ELR (cell line): ENCODE measurements around the gene C11orf86.
"Not testable (repeated sequence)": the region's sequence is repeated elsewhere in the genome, so short reads cannot be mapped to it uniquely, and the experiment has no call there.

ENCODE experiments used
- DNase-seq: peaks from one replicate; pipeline ENCODE4 v3.0.0-alpha.2; 2015; ENCODE audit warnings: low read depth

The C11orf86 gene, protein sequence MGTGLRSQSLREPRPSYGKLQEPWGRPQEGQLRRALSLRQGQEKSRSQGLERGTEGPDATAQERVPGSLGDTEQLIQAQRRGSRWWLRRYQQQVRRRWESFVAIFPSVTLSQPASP

DNA sequence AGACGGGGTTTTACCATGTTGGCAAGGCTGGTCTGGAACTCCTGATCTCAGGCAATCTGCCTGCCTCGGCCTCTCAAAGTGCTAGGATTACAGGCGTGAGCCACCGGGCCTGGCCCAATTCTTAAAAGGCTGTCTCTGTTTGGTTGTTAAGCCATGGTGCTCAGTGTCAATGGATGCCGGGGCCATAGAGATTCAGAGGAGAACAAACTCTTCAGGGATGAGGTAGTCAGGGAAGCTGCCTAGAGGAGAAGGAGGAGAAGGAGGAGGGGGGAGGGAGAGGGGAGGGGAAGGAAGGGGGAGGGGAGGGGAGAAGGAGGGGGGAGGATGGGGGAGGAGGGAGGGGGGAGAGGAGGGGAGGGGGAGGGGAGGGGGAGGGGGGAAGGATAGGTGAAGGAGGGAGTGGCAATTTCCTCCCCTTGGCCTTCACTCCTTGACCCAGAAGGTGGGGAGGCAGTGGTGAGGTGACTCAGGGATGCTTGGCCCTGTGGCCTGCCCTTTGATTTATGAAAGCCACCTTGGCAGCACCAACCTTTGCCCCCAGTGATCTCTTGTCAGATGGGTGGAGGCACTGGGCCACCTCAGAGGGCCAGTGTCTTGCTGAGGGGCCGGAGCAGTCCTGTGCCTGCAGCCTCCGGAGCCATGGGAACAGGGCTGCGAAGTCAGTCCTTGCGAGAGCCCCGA lies at the start of gene C11orf86:
Gene C11orf86, plus strand, starts transcription at position 581 of the 681 bp plus-strand sequence. Its CDS starts 59 bp downstream, at position 640.
- DNase-seq = no peak

DNA sequence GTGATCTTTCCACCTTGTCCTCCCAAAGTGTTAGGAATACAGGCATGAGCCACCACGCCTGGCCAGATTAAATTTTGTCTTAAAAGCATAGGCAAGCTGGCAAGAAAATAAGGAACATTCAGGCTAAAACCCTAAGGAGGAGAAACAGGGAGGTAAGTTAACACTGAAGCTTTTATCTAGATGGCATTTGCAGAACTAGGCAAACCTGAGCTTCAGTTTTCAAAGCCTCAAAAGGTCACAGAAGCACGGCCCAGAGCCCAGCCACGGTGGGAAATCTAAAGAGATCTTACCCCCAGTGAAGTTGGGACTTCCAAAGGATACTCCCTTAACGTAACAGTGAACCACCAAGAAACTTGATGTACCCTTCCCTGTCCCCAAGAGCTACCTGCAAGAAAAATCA lies 45.4 kb upstream of the C11orf86 start:
- DNase-seq = no peak

DNA sequence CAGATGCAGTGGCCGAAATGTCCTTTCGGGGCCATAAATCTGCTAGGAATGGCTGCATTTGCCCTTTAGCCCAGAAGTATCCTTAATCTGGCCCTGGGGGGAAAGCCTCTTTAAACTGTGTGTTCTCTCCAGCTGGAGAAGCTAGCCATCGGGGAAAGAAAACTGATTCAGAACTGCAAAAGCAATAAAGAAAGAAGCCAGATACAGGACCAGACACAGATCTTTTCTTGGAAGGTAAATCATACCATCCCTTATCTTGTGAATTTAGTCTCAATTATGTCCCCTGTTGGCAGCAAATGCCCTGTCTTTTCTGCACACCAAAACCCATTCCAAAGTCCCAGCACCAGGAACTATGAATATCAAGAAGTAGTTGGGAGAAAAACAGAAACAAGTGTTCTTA lies 42.6 kb upstream of the C11orf86 start:
- DNase-seq = no peak

DNA sequence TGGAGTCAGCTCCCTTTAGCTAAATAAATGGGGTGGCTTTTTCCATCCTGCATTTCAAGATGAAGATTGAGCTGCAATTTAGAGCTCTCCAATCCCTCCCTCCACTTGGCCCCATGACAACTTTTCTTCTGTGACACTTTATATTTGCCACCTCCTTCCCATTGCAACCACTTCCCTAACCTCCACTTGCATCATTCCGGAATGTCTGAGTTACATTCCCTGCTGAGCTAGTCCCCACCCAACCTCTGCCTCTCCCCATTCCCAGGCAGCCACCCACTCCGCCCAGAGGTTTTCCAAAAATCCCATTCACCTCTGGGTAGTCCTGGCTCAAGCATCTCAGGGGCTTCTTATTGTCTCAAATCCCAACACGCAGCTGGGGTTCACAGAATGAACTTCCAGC lies 41.6 kb upstream of the C11orf86 start:
- DNase-seq = no peak

DNA sequence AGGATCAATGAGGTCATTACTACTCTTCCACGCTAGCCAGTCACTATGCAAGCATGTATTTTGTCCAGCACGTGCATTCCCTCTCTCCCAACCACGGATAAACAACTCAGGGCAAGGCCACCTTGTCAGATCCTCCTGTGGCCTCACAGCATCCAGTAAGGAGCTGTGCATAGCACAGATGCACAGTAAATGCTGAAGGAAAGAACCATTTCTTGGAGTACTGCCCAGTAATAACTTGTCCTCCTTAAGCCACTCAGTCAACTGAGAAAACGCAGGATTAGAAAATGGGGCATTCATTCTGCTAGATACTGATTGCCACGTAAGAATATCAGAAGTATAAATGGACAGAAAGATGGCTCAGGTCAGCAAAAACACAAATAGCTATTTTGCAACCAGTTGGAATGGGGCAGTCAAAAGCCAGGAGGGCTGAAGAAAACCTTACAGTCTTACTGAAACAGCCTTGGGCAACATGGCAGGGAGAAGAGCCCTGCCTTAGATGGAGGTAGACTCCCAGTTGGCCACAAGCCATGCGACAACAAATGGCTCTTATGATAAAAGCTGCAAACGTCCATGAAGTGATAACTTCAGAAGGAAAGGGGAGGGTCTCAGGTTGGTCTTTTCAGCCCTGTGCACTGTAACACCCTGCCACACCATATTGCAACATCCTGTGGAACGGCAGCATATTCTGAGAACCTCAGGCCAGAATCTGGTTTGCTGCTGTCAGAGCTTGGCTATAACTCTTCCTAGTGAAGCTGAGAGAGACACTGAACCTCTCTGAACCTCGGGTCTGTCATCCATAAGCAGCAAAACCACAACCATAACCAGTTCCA lies 39.9 kb upstream of the C11orf86 start:
- DNase-seq = no peak

DNA sequence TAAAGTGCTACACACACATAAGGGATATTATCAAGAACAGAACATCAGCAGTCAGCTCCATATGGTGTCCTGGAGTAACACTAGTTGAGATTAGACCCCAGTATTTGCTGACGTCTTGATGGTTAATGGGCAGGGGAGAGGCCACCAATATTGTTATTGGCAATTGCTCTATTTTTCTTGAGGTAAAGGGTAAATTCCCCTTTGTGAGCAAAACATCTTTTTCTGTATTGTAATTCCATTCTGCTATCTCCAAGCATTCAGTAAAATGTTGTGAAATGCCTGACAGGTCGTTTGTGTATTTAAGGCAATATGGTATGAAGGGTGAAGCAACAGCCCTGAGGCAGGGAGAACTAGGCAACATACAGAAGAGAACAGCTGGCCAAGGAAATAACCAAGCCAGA lies 38.8 kb upstream of the C11orf86 start:
- DNase-seq = no peak

DNA sequence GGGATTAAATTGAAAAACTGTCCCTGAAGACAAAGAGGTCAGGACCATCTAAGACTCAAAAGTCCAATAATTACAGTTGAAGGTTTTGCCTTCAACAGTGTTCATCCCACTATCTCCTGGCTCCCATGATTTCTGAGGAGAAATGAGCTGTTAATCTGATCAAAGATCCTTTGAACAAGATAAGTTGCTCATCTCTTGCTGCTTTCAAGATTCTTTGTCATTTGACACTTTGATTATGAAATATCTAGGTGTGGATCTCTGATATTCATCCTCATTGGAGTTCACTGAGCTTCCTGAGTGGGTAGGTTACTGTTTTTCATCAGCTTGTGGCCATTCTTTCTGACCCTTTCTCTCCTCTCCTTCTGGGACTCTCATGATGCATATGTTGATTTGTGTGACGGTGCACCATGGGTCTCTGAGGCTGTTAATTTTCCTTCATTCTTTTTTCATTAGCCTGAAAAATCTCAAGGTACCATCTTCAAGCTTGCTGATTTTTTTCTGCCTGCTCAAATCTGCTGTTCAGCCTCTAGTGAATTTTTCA lies 37.8 kb upstream of the C11orf86 start:
- DNase-seq = no peak

DNA sequence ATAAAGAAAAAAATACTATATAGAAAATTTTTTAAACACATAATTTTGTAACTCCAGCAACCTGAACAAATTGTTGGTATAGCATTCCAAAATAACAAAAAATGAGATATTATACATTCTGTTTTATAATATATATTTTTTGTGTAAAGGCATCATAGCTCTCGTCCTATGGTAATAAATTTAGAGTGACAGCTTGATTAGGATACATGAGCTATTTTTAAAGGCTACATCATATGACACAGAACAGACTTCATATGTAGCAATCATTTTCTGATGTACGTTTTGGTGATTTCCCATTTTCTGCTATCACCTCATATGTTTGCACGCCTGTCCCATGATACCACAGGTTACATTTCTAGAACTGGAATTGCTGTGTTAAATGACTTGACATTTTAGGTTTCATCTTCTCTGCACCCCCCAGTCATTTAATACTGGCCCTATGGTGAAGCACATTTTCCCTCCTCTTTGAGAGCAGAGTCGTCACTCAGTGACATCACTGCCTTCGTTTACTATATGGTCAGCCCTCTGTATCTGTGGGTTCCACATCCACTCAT lies 36.4 kb upstream of the C11orf86 start:
- no peak for DNase-seq

DNA sequence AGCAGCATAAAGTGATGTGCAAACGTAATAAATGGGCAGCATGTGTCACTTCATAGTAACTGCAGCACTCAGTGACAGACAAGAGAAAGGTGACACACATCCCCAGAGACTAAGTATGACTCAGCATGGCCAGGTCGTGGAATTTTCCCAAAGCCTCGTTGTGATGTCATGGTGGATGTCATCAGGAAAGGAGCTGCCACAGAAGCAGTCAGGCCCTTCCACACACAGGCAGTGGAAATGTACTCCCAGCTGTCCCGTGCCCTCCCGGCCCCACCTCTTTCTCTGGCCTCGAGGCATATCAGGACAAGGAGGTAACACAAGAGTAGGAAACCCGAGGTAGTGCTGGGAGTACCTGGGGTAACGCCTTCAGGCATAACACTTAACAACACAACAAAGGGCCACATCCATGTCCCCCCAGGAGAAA lies 25.0 kb upstream of the C11orf86 start:
- DNase-seq = peak; percentile 90

DNA sequence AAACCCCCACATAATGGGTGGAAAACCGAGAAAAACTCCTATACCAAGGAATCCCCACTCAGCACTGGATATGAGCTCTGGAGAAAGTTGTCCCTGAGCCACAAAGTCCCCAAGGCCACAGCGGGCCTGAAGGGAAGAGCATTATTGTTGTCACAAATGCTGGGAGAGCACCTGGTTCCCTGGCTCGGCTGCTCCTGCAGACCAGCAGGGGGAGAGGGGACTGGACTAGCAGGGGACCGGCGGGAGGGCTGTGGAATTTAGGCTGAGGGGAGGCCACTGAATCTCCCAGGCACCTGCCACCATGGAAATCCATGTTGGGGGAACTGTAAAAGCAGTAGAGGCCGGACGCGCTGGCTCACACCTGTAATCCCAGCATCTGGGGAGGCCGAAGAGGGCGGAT lies 24.0 kb upstream of the C11orf86 start:
- DNase-seq = no peak

DNA sequence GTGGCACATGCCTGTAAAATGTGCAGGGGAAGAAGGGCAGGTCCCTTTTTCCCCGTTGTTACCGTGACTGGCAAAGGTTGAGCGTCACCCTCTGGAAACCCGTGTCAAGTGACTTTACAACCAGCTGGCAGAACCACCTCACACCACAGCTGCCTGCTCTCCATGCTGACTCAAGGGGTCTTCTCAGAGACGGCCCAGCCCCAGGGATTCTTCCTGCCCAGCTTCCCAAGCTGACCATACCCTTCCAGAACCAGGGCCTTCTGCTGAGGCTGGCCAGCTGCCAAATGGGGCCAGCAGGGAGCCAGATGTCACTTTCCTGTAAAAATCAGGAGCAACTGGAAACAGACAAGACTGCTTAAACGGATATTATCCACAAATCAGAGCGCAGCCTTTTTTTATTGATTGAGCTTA lies 23.2 kb upstream of the C11orf86 start:
- DNase-seq = no peak

DNA sequence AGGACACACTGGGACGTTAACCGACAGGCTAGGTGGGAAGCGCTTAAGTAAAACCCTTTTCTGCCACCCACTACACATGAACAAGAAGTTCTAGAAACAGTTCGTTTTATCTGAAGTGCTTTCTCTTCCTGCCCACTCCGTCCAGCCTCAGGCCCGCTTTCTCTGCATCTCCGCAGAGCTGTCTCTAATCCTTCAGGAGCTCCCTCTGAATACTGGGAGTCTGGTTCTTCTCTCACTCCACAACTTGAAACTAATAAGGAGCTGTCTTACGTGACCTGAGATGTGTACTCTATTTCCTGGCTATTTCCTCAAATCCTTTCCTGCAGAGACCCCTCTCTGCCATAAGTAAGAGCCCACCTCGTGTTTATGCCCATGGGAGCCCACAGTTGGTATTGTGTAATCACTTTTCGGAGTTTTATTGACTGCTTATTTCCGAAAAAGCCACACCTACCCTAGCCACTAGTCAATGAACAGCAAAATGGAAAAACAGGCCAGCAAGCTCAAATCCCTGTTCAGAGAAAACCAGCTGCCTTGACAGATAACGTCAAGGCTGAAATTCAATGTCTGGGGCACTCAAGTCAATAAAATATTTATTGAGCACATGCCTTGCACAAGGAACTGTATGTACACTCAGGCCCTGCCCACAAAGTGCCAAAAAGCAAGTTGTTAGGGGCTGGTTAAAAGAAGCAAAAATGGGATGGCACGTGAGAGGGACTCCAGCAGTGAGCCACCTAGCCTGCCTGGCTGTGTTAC lies 21.8 kb upstream of the C11orf86 start:
- no peak for DNase-seq

DNA sequence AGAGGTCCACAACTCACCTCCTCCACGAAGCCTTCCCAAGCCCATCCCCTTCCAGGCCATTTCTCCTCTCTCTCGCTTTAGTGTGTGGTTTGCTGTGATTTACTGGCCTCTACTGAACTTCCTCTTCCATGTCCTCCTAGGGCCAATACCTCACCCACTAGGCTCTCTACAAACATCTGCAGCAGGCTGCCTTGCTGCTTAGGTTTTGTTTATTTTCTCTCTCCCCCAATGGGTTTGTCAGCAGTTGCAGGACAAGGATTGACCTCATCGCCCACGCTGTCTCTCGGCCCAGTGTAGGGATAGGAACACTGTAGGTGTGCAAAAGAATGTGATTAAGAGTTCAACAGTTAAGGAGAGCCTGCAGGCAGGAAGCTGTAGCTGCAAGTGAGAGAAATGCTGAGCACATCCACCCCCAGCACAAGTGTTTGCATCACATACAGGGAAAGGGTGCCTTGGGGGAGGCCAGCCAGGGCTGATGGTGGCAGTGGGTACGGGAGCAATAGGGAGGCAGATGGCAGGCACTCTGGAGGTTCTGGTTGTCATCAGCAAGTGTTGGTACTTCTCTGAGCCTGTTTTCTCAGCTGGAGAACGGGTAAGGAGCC lies 18.3 kb upstream of the C11orf86 start:
- DNase-seq = peak; percentile 61

DNA sequence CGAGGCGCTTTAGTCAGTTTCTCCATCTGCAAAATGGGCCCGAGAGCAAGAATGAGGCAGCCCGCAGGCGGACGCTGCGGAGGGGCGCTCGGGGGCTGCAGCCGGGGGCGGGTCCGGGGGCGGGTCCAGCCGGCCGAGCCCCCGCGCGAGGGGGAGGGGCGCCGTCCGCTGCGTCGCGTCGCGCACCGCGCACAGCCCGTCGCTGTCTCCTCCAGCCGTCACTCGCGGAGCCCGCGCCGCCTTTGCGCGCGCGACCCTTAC lies 17.2 kb upstream of the C11orf86 start:
- DNase-seq = no peak

DNA sequence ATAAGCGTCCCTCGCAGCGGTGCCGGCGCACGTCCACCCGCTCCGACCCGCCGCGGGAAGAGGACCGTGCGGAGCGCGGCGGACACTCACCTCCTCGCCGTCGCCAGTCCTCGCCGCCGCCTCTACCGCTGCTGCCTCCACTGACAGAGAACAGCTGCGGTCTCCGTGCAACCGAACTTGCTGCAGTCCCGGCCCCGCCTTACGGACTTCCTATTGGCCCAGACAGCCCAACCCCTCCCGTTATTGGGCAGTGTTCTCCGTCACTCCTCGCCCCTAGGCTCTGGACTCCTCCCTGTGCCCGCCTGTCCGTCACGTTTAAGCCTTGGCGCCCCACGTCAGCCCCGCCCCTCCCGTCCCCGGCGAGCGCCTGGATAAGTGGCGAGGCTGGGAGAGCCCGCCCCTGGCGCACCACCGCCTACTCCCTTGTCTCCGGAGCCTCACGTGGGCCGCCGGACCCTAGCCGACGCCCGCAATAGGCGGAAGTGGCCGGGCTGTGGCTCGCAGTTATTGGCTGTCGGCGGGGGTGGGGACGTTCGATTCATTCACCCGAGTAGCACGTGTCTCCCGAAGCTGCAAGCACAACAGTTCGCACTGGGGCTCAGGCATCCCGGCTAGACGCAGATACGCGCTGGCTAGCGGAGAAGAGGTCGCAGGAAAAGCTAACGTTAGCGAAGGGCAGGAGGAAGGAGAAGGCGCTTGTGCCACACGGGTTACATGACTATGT lies 16.7 kb upstream of the C11orf86 start, which contains the start of gene PC:
Gene PC, minus strand, starts transcription at position 152 of the 724 bp plus-strand sequence. CDS start 86,224 bp downstream, outside the sequence.
- peak; percentile 99 for DNase-seq

DNA sequence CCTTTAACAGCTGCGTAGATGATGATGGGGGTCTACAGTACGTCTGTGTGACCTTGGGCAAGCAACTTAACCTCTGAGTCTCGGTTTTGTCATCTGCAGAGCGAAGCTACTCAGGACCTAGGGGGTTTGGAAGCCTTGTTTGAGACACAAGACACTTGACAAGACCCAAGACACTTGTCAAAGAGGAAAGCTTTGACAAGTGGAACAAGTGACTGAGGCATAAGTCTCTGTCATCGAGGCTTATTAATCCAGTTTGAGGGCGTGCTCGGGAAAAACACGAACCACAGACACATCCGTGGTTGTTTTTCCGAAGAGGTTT lies 16.2 kb upstream of the C11orf86 start:
- DNase-seq = no peak

DNA sequence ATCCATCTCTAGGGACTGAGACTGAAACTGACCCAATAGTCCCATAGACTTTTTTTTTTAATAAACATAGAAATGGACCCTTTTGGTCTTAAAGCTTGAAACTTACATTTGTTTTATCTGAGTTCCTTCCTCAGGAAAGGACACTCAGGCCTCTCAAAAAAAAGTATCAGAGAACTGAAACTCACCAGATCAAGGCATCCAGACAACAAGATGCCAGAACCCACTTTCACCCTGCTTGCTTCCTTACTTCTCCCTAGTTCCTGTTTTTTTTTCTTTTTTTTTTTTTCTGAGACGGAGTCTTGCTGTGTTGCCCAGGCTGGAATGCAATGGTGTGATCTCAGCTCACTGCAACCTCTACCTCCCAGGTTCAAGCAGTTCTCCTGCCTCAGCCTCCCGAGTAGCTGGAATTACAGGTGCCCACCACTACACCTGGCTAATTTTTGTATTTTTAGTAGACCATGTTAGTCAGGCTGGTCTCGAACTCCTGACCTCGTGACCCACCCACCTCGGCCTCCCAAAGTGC lies 13.4 kb upstream of the C11orf86 start:
- not testable (repeated sequence) for DNase-seq

DNA sequence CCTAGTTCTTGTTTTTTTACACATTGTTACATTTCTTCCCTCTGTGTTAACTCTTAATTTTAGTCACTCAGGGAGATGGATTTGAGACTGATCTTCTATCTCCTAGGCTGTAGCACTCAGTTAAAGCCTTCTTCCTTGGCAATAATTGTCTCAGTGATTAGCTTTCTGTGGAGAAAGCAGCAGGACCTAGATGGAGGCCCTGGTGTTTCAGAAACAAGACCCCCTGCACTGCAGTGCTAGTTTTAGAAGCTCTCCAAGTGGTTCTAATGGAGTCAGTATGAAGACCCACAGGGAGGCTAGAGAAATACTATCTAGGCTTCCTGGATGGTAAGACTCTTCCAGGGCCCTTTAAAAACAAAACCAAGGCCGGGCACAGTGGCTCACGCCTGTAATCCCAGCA lies 12.9 kb upstream of the C11orf86 start:
- DNase-seq = no peak

DNA sequence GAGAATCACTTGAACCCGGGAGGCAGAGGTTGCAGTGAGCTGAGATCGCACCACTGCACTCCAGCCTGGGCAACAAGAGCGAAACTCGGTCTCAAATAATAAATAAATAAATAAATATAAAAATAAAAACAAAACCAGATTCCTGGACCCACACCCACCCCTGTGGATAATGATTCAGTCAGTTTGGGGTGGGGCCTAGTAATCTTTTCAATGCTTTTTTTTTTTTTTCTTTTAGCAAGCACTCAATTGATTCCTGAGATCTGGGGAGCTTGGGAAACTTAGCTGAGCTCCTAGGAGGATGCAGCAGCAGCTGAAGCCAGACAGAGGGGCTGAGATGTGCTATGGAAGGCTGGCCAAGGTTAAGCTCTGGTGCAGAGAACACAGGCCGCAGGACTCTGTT lies 12.3 kb upstream of the C11orf86 start:
- no peak for DNase-seq

DNA sequence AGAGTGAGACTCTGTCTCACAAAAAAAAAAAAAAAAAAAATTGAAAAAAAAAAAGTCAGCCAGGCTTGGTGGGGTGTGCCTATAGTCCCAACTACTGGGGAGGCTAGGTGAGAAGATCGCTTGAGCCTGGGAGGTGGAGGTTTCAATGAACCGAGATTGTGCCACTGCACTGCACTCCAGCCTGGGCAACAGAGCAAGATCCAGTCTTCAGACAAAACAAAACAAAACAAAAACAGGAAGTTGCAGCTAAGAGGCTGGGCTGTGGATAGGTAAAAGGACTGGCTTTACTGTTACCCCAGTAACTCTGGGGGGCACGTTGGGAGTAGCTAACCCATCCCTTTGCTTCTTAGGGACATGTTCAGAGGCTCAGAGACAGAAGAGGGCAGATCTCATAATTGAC lies 10.6 kb upstream of the C11orf86 start:
- DNase-seq = no peak

DNA sequence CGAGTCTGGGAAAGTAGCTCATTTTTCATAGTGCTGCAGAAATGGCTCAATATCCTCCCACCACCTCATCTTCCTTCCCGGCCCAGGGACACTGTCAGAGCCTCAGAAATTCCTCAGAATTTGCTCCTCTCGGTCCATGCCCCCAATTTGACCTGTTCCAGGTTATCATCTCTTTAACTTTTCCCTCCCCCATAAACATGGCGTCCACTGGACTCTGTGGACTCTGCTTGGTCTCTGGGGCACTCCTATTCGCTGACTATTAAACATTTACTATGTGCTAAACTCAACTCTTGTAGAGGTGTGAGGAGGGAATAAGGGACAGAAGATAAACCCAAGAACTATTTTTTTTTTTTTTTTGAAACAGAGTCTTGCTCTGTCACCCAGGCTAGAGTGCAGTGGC lies 8.8 kb upstream of the C11orf86 start:
- DNase-seq = no peak
